IPS-15b (cell line): ENCODE measurements around the gene PVR.
"Not testable (repeated sequence)": the region's sequence is repeated elsewhere in the genome, so short reads cannot be mapped to it uniquely, and the experiment has no call there.

Source experiments
- H3K27me3 ChIP-seq: one replicate; pipeline ENCODE4 v1.6.1; 2013; ENCODE audit warnings: low read length; ENCODE audit not compliant: control insufficient read depth, insufficient read depth
- H3K36me3 ChIP-seq: one replicate; pipeline ENCODE4 v1.6.1; 2013; ENCODE audit warnings: low read length; ENCODE audit not compliant: control insufficient read depth, insufficient read depth
- H3K4me1 ChIP-seq: one replicate; pipeline ENCODE4 v1.6.1; 2013; ENCODE audit warnings: mild to moderate bottlenecking, low read length; ENCODE audit not compliant: control insufficient read depth, insufficient read depth
- H3K4me3 ChIP-seq: one replicate; pipeline ENCODE4 v1.5.1; 2013; ENCODE audit warnings: low read depth, low read length
- H3K9ac ChIP-seq: one replicate; pipeline ENCODE4 v1.6.1; 2013; ENCODE audit warnings: low read depth, mild to moderate bottlenecking, low read length
- H3K9me3 ChIP-seq: one replicate; pipeline ENCODE4 v1.6.1; 2013; ENCODE audit warnings: mild to moderate bottlenecking, low read length; ENCODE audit not compliant: control insufficient read depth, insufficient read depth

The PVR gene

GRCh38 chr19:44709434-44710266 is 65.9 kb downstream of the PVR start:
- H3K4me3 ChIP-seq, H3K9ac ChIP-seq, H3K4me1 ChIP-seq, H3K9me3 ChIP-seq, H3K36me3 ChIP-seq, H3K27me3 ChIP-seq: not testable (repeated sequence)

- Histone ChIP-seq H3K4me3 (no peak overlapping the region), H3K27me3 (peaks cover 5% of the 10 kb centered on the region), H3K36me3 (no peaks in the 10 kb centered on the region), H3K4me1 (no peaks in the 10 kb centered on the region), H3K9me3 (no peaks in the 10 kb centered on the region), H3K9ac (no peak overlapping the region)
These were observed 66.8 kb downstream of the PVR start for GRCh38 chr19:44710483-44710882.

GRCh38 chr19:44712864-44713515 is 69.3 kb downstream of the PVR start:
- no peaks in the 10 kb centered on the region for H3K9me3 ChIP-seq
- H3K36me3 ChIP-seq: no peaks in the 10 kb centered on the region
- H3K9ac ChIP-seq: no peak overlapping the region
- peaks cover 5% of the 10 kb centered on the region for H3K27me3 ChIP-seq
- no peak overlapping the region for H3K4me3 ChIP-seq
- H3K4me1 ChIP-seq: no peaks in the 10 kb centered on the region
